ENCODE data around the gene PIK3R3. TPM values are rescaled to one million over a fixed set of nuclear protein-coding genes. Genes with fewer than 3 reads are reported as not detected.
A peak's percentile ranks its signal among the peaks of the same experiment; 100 is the strongest.

PIK3R3 gene
- total RNA-seq, 1 experiment from 2014 or later, result 0.30 TPM

DNA sequence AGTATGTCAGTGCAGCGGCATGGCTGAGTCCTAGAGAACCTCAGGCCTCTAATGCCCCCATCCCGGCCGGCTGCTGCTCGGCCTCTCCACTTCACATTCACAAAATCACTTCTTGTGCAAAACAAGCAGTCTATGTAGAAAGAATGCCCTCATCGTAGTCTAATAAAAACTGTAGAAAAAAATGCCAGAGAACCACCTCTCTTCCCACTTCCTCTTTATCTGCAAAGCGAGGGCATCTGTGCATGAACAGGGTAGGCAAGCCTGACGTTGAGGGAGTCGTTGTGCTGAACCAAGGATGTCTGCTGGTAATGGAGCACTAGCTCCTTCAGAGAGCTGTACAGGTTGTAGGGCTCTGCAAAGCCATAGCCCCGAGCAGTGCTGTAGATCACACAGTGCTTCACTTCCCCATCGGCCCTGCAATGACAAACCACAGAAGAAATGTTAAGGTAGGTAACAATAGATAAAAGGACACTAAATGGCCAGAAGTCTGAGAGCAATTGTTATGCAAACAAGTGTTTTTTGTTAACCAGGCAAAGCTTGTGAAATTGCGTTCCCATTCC lies 88.9 kb downstream of the PIK3R3 start:
- no peak for DNase-seq (ENCODE audit: low read depth)
- in situ Hi-C loops (cut with HindIII; ENCODE audit: low pct_unique_long_range_greater_than_20kb, low sequenced_read_pairs), result no loop called here

DNA sequence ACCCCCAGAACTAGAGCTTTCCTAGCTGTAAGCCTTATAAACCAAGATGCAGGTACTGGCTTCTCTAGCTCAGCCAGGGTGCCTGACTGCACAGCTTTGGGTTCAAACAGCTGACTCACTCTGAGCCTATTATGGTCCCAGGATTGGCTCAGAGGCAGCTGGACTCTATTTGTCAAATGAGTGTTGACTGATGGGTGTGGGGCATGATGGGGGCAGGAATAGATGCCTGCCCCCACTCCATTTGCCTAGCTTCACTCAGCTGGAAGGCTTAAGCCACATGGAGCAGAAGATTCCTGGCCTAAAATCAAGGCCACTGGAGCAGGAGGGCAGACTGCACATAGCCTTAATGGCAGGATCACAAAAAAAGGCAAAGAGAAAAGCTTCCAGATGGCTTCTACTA lies 90.5 kb downstream of the PIK3R3 start:
- in situ Hi-C loops (cut with HindIII; ENCODE audit: low pct_unique_long_range_greater_than_20kb, low sequenced_read_pairs), result no loop called here
- no peak for DNase-seq (ENCODE audit: low read depth)

DNA sequence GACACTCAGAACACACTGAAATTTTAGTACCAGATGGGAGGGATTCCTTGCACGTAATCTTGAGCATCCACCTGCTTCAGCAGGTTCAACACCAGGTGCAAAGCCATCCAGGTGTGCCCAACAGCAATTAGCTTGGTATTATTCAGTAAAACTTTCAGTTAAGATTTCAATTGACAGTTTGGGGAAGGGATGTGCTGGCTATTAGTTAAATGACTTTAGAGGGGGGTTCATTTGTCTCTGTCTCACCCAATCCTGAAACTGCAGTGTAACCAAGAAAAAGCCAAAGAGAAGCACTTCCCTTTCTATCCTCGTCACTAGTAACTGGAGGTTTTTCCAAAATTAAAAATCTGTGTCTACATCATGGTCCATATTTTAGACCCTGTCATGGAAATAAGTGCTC lies 90.9 kb downstream of the PIK3R3 start:
- DNase-seq (ENCODE audit: low read depth), result no peak
- in situ Hi-C loops (cut with HindIII; ENCODE audit: low pct_unique_long_range_greater_than_20kb, low sequenced_read_pairs), result no loop called here

DNA sequence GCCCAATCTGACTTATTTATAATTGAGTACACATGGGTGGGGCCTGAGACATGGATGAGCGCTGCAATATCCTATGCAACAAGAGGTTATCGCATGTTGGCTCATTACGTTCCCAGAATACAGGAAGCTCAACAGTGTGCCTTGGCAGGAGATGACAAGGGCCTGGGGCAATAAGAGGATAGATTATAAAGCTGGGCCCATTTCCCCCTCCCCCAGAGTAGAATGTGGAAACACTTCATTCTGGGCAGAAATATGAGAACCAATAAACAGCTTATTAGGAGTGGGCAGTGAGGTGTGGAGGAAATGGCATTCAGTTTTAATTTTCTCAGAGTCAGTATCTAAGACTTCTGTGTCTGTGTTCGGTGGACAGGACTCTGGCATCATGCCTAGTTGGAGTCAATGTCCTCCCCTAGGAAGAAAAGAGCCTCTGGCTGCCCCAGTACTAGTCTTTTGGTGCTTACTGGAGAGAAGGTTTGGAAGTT lies 92.8 kb downstream of the PIK3R3 start:
- in situ Hi-C loops (cut with HindIII; ENCODE audit: low pct_unique_long_range_greater_than_20kb, low sequenced_read_pairs), result no loop called here
- DNase-seq (ENCODE audit: low read depth), result no peak

DNA sequence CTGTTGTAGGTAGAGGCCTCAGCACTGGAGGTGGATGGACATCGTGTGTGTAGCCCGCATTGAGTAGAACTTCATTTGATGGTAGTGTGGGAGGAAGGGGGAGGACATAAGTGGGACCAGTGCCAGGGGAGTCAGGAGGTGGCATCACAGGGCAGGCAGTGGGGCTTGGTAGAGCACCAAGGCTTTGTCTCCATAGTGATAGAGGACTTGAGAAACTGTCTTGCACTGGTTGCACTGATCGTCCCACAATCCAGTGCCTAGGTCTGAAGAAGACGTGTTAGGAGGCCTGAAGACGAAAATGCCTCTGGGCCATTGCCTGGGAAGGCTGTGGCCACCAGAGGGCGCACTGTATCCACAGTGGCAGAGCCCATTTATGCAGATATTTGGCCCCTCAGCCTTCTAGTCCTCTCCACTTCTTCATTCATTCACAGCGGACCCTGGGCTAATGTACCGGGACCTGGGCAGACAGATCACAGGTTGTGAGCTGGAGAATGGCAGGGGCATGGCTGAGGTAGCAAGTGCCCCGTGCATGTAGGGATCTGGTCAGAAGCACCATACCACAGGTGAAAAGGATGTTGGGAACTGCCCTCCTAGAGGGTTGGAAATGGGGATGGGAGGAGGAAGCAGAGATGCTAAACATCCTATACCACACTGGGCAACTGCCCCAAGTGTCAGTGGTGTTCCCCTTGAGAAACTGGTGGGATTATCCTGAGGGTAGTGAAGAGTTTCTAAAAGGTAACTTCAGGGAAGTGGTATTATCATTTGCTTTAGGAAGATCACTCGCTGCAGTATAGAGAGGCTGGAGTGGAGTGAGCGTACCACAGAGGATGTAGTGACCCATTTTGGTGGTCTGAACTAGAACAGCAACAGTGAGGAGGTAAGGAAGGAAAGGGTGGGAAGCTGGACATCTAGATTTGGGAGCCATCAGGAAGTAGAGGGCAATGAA lies 95.3 kb downstream of the PIK3R3 start:
- peak; percentile 61 for DNase-seq (ENCODE audit: low read depth)
- in situ Hi-C loops (cut with HindIII; ENCODE audit: low pct_unique_long_range_greater_than_20kb, low sequenced_read_pairs), result no loop called here

DNA sequence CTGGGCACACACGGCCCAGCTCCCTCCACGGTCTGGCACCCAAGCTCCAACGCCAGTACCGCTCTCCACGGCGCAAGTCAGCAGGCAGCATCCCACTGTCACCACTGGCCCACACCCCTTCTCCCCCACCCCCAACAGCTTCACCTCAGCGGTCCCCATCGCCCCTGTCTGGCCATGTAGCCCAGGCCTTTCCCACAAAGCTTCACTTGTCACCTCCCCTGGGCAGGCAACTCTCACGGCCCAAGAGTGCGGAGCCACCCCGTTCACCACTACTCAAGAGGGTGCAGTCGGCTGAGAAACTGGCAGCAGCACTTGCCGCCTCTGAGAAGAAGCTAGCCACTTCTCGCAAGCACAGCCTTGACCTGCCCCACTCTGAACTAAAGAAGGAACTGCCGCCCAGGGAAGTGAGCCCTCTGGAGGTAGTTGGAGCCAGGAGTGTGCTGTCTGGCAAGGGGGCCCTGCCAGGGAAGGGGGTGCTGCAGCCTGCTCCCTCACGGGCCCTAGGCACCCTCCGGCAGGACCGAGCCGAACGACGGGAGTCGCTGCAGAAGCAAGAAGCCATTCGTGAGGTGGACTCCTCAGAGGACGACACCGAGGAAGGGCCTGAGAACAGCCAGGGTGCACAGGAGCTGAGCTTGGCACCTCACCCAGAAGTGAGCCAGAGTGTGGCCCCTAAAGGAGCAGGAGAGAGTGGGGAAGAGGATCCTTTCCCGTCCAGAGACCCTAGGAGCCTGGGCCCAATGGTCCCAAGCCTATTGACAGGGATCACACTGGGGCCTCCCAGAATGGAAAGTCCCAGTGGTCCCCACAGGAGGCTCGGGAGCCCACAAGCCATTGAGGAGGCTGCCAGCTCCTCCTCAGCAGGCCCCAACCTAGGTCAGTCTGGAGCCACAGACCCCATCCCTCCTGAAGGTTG lies 97.6 kb downstream of the PIK3R3 start:
- DNase-seq (ENCODE audit: low read depth), result no peak
- in situ Hi-C loops (cut with HindIII; ENCODE audit: low pct_unique_long_range_greater_than_20kb, low sequenced_read_pairs), result no loop called here

DNA sequence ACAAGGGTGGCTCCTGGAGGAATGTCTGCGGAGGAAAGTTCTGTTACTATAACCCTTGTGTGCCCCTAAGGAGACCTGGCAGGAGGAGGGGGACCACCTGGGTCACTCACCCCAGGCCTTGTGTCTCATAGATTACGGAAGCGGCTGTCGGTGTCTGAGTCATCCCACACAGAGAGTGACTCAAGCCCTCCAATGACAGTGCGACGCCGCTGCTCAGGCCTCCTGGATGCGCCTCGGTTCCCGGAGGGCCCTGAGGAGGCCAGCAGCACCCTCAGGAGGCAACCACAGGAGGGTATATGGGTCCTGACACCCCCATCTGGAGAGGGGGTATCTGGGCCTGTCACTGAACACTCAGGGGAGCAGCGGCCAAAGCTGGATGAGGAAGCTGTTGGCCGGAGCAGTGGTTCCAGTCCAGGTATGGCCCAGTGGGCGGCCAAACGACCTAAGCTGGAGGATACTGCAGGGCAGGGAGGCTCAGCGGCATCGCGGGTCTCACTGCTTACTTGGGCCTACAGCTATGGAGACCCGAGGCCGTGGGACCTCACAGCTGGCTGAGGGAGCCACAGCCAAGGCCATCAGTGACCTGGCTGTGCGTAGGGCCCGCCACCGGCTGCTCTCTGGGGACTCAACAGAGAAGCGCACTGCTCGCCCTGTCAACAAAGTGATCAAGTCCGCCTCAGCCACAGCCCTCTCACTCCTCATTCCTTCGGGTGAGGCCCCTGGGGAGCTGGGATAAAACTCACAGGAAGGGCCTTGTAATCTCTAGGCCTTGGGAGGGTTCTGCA lies 101.4 kb downstream of the PIK3R3 start:
- DNase-seq (ENCODE audit: low read depth), result no peak
- in situ Hi-C loops (cut with HindIII; ENCODE audit: low pct_unique_long_range_greater_than_20kb, low sequenced_read_pairs), result no loop called here

DNA sequence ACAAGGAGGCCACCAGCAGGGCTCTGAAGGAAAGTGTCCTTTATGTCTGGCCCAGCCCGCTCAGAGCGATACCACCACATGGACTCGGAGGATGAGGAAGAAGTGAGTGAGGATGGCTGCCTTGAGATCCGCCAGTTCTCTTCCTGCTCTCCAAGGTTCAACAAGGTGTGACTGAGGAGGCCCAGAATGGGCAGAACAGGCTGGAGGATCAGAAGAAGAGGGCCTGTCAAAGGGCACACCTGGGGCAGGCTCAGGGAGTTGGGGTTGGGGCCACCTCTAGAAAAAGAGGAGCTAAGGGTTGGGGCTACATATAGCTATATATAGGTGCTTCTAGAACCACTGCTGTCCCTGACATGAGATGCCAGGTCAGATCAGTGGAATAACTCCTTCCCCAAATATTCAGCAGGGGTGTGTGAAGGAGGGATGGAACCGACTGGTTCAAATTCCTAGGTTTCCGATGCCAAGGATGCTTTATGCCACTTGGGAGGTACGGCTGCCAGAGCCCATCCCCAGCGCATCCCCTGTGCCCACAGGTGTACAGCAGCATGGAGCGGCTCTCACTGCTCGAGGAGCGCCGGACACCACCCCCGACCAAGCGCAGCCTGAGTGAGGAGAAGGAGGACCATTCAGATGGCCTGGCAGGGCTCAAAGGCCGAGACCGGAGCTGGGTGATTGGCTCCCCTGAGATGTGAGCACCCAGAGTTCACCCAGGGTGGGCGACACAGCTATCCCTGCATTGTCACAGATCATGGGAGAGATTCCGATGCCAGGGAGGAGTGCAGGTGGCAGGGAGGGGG lies 102.2 kb downstream of the PIK3R3 start:
- in situ Hi-C loops (cut with HindIII; ENCODE audit: low pct_unique_long_range_greater_than_20kb, low sequenced_read_pairs), result no loop called here
- DNase-seq (ENCODE audit: low read depth), result no peak

DNA sequence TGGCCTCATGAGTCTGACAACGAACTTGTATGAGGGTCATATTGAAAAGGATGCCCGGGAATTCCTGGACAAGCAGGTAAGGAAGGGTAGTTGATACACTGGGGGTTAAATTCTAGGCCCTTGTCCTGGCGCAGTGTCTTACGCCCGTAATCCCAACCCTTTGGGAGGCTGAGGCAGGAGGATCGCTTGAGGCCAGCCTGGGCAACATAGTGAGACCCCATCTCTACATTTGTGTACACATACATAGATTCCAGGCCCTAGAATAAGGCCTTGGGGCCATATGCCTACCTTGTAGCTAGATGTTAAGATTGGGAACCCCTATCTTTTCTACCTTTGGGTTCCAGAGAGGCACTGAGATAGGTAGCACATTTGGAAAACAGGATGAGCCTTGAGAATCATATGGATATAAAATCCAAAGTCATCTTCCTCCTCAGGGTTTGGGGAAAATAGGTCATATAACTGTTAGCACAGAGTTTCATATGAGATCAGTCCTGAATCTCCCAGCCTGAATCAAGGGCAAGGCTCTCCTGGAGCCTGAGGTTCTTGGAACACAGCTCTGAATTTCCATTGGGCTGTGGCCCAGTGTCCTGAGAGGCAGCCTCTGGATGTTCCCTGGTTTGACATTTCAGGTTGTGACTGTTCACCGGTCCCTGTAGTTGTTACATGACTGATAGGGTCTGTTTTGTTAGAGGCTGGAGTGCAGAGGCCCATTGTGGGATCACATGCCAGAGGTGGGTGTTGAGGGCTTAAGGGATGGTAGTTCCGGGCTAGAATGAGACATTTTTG lies 104.4 kb downstream of the PIK3R3 start:
- in situ Hi-C loops (cut with HindIII; ENCODE audit: low pct_unique_long_range_greater_than_20kb, low sequenced_read_pairs), result no loop called here
- no peak for DNase-seq (ENCODE audit: low read depth)

DNA sequence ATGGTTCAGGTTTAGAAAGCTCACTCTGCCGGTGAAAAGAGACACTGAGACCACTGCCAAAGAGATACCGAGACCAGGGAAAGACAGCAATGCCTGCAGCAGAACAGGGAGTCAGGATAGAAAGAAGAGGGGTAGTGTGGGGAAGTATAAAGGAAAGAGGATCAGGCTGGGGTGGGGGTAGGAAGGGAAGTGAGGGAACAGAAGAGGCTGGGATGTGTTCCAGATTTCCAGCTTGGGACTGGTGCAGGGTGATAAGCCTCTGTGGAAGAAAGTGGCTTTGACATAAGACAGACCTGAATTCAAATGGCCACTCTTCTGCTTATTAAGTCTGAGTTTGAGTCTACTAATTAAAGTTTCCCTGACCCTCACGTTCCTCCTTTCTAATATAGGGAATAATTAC lies 105.9 kb downstream of the PIK3R3 start:
- no peak for DNase-seq (ENCODE audit: low read depth)
- in situ Hi-C loops (cut with HindIII; ENCODE audit: low pct_unique_long_range_greater_than_20kb, low sequenced_read_pairs), result no loop called here

DNA sequence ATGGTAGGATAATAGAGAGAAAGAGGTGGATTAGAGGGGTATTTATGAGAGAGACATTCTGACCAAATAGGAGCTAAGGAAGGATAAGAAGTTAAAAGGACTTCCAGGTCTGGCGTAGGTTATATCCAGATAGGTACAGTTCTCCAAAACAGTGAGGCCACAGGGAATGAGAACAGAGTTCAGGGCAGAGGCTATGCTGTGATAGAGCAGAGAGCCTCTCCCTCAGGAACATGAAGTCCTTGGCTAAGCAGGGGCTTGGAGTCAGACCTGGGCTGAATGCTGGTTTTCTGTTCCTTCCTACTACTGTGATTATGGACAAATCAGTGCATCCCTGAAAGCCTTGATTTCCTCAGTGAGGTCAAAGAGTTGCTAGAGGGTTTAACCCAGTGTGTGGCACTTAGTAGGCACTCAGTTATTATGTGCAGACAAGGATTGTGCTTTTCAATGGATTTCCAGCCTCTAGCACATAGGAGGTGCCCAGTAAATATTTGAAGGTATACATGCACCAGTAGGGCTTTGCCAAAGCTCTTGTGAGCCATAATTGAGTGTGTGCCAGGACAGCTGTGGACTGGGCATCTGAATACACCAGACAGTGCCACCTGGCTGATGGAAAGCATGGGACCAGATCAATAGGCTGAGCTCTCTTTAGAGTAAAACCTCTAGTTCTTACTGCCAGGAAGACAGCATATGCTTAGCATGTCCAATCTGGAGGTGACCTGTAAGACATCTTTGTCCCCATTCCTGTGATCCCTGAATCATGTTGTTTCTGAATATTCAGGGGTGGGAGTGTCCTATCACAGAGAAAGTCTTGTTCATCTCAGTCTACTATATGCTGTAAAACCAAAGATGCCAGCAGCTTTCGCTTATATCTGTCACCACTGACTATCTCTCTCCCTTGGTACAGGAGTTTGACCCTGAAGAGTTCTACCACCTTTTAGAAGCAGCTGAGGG lies 111.1 kb downstream of the PIK3R3 start:
- no peak for DNase-seq (ENCODE audit: low read depth)
- in situ Hi-C loops (cut with HindIII; ENCODE audit: low pct_unique_long_range_greater_than_20kb, low sequenced_read_pairs), result no loop called here

DNA sequence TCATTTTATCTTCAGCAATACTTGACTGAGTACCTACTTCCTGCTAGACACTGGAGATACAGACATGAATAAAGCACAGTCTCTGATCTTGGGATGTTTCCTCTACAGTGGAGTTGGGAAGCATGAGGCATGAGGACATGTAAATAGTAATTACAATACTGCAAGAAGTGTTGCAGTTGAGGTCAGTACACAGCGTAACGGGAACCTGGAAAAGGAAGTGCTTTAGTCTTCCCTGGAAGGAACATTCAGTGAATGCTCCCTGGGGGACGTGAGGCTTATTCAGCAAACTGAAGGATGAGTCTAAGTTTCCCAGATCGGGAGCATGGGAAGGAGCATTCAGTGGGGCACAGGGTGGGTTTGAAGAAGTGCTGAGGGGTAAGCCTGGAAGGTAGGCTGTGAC lies 112.4 kb downstream of the PIK3R3 start:
- in situ Hi-C loops (cut with HindIII; ENCODE audit: low pct_unique_long_range_greater_than_20kb, low sequenced_read_pairs), result no loop called here
- no peak for DNase-seq (ENCODE audit: low read depth)

DNA sequence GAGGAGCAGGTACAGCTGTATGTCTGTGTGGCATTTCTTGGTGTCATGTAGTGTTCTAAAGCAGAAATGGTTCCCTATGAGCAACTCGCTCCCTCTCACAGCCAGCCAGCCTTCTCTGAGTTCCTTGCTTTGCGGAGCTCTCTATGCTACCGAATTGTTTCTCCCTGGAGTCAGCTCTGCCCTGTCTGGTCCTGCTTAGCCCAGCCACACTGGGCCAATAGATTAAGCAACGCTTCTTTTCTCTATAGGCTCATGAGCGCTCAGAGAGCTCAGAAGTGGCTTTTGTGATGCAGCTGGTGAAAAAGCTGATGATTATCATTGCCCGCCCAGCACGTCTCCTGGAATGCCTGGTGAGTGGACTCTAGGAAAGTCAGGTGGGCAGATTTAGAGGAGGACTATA lies 113.1 kb downstream of the PIK3R3 start:
- DNase-seq (ENCODE audit: low read depth), result no peak
- in situ Hi-C loops (cut with HindIII; ENCODE audit: low pct_unique_long_range_greater_than_20kb, low sequenced_read_pairs), result no loop called here

DNA sequence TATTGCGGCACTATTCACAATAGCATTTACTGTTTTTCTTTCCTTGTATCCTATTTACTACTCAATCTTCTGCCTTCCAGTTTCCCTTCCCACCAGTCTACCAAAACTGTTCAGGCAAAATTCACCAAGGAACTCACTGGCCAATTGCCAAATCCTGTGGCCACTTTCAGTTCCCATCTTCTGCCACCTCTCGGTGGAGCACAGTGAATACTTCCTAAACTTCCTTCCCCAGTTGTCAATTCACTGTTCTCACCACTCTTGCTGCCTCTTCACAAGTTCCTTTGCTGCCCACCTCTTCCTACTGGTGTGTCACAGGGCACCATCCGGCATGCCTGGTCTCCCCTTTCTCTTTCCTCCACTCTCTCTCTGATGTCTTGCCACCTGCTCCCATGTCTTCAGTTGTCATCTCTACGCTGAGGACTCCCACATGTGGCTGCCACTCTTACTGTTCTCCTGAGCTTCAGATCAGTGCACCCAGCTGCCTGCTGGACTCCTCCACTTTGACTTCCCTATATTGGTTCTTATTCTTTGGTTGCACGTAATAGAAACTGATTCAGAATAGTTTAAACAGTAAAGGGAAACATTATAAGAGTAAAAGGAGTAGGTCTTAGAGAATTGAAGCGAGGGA lies 114.4 kb downstream of the PIK3R3 start:
- in situ Hi-C loops (cut with HindIII; ENCODE audit: low pct_unique_long_range_greater_than_20kb, low sequenced_read_pairs), result no loop called here
- no peak for DNase-seq (ENCODE audit: low read depth)

DNA sequence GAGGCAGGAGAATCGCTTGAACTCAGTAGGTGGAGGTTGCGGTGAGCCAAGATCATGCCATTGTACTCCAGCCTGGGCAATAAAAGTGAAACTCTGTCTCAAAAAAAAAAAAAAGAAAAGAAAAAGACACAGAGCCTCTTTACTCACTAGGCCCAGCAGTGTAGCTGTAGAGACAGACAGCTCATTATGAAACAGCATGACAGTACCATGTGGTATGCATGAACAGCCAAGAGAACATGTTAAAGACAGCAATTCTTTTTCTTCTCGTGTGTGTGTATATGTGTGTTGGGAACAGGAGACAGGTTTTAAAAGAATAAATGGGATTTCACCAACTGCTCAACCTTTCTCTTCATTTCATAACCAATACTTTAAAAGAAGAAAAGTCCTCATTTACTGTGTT lies 118.8 kb downstream of the PIK3R3 start:
- in situ Hi-C loops (cut with HindIII; ENCODE audit: low pct_unique_long_range_greater_than_20kb, low sequenced_read_pairs), result no loop called here
- DNase-seq (ENCODE audit: low read depth), result no peak

Data from Caki2 (cell line).